Fibroblast of lung (primary cell): ENCODE results near the gene CMSS1. TPM values are rescaled to one million over a fixed set of nuclear protein-coding genes. Genes with fewer than 3 reads are reported as not detected.

Experiments
- DNase-seq, 2 donors: peaks; one replicate each; pipeline versions ENCODE4 v3.0.0 to v3.0.0-alpha.2; 2010; ENCODE audit warnings: low read depth in 2 of 2
- H2AFZ ChIP-seq: 2 replicates; pipeline ENCODE4 v1.5.1; 2012; ENCODE audit warnings: low read length, control low read depth, inconsistent platforms
- H3K27ac ChIP-seq: 2 replicates; pipeline ENCODE4 v1.5.1; 2011; ENCODE audit warnings: low read length, control low read depth; ENCODE audit not compliant: insufficient read depth
- H3K27me3 ChIP-seq: 2 replicates; pipeline ENCODE4 v1.5.1; 2011; ENCODE audit warnings: mild to moderate bottlenecking, low read length; ENCODE audit not compliant: control insufficient read depth, insufficient read depth
- H3K36me3 ChIP-seq: 2 replicates; pipeline ENCODE4 v1.5.1; 2011; ENCODE audit warnings: low read length; ENCODE audit not compliant: control insufficient read depth, insufficient read depth
- H3K4me1 ChIP-seq: 2 replicates; pipeline ENCODE4 v1.5.1; 2011; ENCODE audit warnings: low read length; ENCODE audit not compliant: control insufficient read depth, insufficient read depth; ENCODE audit errors: extremely low read depth
- H3K4me2 ChIP-seq: 2 replicates; pipeline ENCODE4 v1.5.1; 2011; ENCODE audit warnings: low read length, control low read depth; ENCODE audit not compliant: insufficient read depth; ENCODE audit errors: extremely low read depth
- H3K4me3 ChIP-seq, 4 experiments: fragments of 200-600 bp in 1 of 4; sonication (generic) in 1 of 4; replicated peaks in 1 of 4; 2 replicates each; pipeline ENCODE4 v1.5.1; 2011 to 2016; ENCODE audit warnings: low read length in 4 of 4, low read depth in 3 of 4, mild to moderate bottlenecking in 3 of 4, control low read depth in 2 of 4, inconsistent platforms in 1 of 4, mixed read lengths in 1 of 4; ENCODE audit not compliant: insufficient read depth in 1 of 4; ENCODE audit errors: control extremely low read depth in 1 of 4
- H3K79me2 ChIP-seq: 2 replicates; pipeline ENCODE4 v1.5.1; 2012; ENCODE audit warnings: mild to moderate bottlenecking, low read length, inconsistent platforms; ENCODE audit not compliant: control insufficient read depth, insufficient read depth
- H3K9ac ChIP-seq: 2 replicates; pipeline ENCODE4 v1.5.1; 2011; ENCODE audit warnings: mild to moderate bottlenecking, low read length, control low read depth; ENCODE audit not compliant: insufficient read depth
- H3K9me3 ChIP-seq: 2 replicates; pipeline ENCODE4 v1.5.1; 2012; ENCODE audit warnings: low read depth, low read length; ENCODE audit not compliant: control insufficient read depth, insufficient read depth
- H4K20me1 ChIP-seq: 2 replicates; pipeline ENCODE4 v1.5.1; 2011; ENCODE audit warnings: low read length; ENCODE audit not compliant: control insufficient read depth, insufficient read depth; ENCODE audit errors: extremely low read depth
- EZH2 ChIP-seq: IDR thresholded peaks from 2 replicates; pipeline ENCODE4 v1.5.1; 2012; ENCODE audit warnings: low read length, control low read depth, mild to moderate bottlenecking; ENCODE audit errors: missing control alignments
- polyA plus RNA-seq, 2 donors: library from polyadenylated mRNA; depleted of rRNA in 1 of 2; stranded (reverse) in 1 of 2; unstranded in 1 of 2; fragments of >200 nt; gene quantifications; 2 replicates each; pipeline ENCODE4 v1.2.1, GENCODE V29; 2011 to 2012; ENCODE audit warnings: missing spikeins in 1 of 2
- total RNA-seq: library from RNA; depleted of rRNA; stranded (reverse); fragments of >200 nt; gene quantifications from 2 replicates; pipeline ENCODE4 v1.2.1, GENCODE V29; 2014
- TF ChIP-seq, protein P1 (sequence below), 2 donors: IDR thresholded peaks in 1 of 2; conservative IDR thresholded peaks in 1 of 2; 1 replicate in 1 of 2; 2 replicates in 1 of 2; pipeline ENCODE4 v1.5.1; 2011 to 2012; ENCODE audit warnings: low read length in 2 of 2, control low read depth in 1 of 2, inconsistent platforms in 1 of 2, low read depth in 1 of 2, mild to moderate bottlenecking in 1 of 2

CMSS1 gene
- total and polyA plus RNA-seq, 2 donors (not counting 1 experiment from before 2014, with no cell fraction given): 6.9 to 13.2 TPM

DNA sequence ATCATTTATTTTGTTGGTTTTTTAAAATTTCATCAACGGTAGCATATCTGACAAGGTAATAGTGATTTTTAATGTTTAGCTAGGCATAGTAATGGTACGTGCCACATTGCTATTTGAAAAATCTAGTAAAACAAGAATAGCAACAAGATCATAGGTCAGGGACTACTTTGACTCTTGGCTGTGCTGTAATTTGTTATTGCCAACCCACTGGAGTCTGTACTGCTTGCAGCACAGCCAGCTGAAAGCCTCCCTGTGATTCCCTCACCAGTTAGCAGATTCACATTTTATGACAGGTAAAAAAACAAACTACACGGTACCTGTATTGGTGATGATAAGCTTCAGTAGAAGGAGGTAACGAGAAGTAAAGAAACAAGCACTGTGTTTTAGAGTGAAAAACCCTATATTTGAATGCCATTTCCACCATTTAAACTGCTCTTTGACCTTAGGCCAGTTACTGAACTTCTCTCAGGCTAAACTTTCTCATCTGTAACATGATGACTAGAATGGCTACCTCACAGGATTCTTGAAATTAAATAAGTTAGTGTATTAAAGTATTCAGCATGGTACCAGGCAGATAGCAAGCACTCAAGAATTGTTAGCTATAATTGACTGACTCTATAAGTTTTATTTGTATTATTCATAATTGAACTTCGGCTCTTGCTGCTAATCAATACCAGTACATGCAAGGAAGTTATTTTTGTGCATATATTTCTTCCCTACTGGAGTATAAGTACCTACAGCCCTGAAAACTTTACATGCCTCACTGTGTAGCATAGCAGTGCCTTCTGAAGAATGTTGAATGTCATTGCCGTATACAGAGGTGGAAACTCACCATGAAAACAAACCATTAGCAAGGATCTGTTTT lies 280.5 kb downstream of the CMSS1 start:
- Histone ChIP-seq H3K36me3 (no peaks in the 10 kb centered on the region), H3K79me2 (no peaks in the 10 kb centered on the region), H3K9me3 (no peaks in the 10 kb centered on the region), H2AFZ (no peak overlapping the region), H3K4me3 (no peak overlapping the region), H3K4me1 (no peaks in the 10 kb centered on the region), H3K4me2 (no peak overlapping the region), H3K9ac (no peak overlapping the region), H3K27ac (no peak overlapping the region), H4K20me1 (no peaks in the 10 kb centered on the region), H3K27me3 (no peaks in the 10 kb centered on the region)
- no peak for DNase-seq
- TF ChIP-seq EZH2: no peak
- TF ChIP-seq, protein P1, sequence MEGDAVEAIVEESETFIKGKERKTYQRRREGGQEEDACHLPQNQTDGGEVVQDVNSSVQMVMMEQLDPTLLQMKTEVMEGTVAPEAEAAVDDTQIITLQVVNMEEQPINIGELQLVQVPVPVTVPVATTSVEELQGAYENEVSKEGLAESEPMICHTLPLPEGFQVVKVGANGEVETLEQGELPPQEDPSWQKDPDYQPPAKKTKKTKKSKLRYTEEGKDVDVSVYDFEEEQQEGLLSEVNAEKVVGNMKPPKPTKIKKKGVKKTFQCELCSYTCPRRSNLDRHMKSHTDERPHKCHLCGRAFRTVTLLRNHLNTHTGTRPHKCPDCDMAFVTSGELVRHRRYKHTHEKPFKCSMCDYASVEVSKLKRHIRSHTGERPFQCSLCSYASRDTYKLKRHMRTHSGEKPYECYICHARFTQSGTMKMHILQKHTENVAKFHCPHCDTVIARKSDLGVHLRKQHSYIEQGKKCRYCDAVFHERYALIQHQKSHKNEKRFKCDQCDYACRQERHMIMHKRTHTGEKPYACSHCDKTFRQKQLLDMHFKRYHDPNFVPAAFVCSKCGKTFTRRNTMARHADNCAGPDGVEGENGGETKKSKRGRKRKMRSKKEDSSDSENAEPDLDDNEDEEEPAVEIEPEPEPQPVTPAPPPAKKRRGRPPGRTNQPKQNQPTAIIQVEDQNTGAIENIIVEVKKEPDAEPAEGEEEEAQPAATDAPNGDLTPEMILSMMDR (conservative IDR thresholded peaks at IDR 0.05 in 1 of 2, IDR thresholded peaks at IDR 0.05 in 1 of 2; ENCODE audit: low read depth in 1 of 2, low read length in 2 of 2): no peak

DNA sequence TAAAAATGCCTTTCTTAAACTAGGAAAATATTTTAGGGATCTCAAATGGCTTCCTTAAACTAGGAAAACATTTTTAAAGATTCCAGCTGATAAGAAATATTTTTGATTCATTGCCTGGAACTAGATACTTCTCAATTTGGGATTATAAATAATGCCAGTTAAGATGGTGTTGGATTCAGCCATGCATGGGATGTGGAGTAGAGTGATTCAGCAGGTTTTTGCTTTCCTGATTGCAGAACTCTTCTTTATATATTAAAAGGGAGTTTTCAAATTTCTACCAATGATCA lies 281.1 kb downstream of the CMSS1 start:
- Histone ChIP-seq H3K27ac (no peak overlapping the region), H3K4me3 (no peak overlapping the region), H3K79me2 (no peaks in the 10 kb centered on the region), H3K4me1 (peaks cover 1% of the 10 kb centered on the region), H3K36me3 (no peaks in the 10 kb centered on the region), H3K4me2 (no peak overlapping the region), H3K27me3 (no peaks in the 10 kb centered on the region), H3K9me3 (no peaks in the 10 kb centered on the region), H3K9ac (no peak overlapping the region), H2AFZ (no peak overlapping the region), H4K20me1 (no peaks in the 10 kb centered on the region)
- TF ChIP-seq, protein P1 (conservative IDR thresholded peaks at IDR 0.05 in 1 of 2, IDR thresholded peaks at IDR 0.05 in 1 of 2; ENCODE audit: low read depth in 1 of 2, low read length in 2 of 2): no peak
- TF ChIP-seq EZH2: no peak
- no peak for DNase-seq

DNA sequence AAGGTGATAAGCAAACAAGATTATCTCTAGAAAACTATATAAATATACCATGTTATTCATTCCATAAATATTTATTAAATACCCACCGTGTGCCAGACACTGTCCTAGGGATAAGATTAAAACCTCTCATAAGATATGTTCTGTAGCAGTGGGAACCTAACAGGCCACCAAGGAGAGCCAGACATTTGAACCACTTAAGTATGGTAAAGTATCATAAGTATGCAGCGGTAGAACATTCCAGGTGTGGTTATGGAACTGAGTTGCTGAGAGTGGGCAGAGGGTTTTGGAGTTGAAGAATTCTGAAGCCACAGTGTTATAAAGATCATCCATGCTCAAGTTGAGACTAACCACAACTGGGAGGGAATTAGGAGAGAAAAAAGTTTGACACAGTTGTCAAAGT lies 282.0 kb downstream of the CMSS1 start:
- DNase-seq: peak in 1 of 2 donors; percentile 91
- Histone ChIP-seq H2AFZ (no peak overlapping the region), H3K79me2 (no peaks in the 10 kb centered on the region), H3K4me1 (peaks cover 5% of the 10 kb centered on the region), H3K27ac (no peak overlapping the region), H3K9me3 (no peaks in the 10 kb centered on the region), H3K36me3 (no peaks in the 10 kb centered on the region), H3K27me3 (no peaks in the 10 kb centered on the region), H3K4me3 (no peak overlapping the region), H4K20me1 (no peaks in the 10 kb centered on the region), H3K9ac (no peak overlapping the region), H3K4me2 (no peak overlapping the region)
- TF ChIP-seq, protein P1 (conservative IDR thresholded peaks at IDR 0.05 in 1 of 2, IDR thresholded peaks at IDR 0.05 in 1 of 2; ENCODE audit: low read depth in 1 of 2, low read length in 2 of 2): no peak
- no peak for TF ChIP-seq EZH2
